ENCODE results near the gene OR4C6. TPM values are rescaled to one million over a fixed set of nuclear protein-coding genes. Genes with fewer than 3 reads are reported as not detected.

OR4C6 gene
- not detected in 2 replicates for total RNA-seq

GRCh38 chr11:55661901-55662300, at the start of gene OR4C6:
Gene OR4C6, plus strand, starts transcription at chr11:55662201. Its CDS starts 2,966 bp downstream, at chr11:55665167.

GRCh38 chr11:55634813-55635212, 27.2 kb upstream of the OR4C6 start, which contains the start of gene OR4P4:
Gene OR4P4, plus strand, starts transcription at chr11:55635113.

GRCh38 chr11:55648027-55648426, 14.0 kb upstream of the OR4C6 start, which contains the start of gene OR4S2:
Gene OR4S2, plus strand, starts transcription at chr11:55648327. Its CDS starts 2,577 bp downstream, at chr11:55650904.

Other genes with a start within 250 kb of the OR4C6 start
- not detected in 2 replicates for gene OR4C15, start 107.7 kb upstream of the OR4C6 start, total RNA-seq
- not detected in 2 replicates for gene OR4C16, start 90.1 kb upstream of the OR4C6 start, total RNA-seq
- gene OR4C11, start 54.6 kb upstream of the OR4C6 start, total RNA-seq = not detected in 2 replicates
- gene OR4P4, start 27.1 kb upstream of the OR4C6 start, total RNA-seq = not detected in 2 replicates
- gene OR4S2, start 13.9 kb upstream of the OR4C6 start, total RNA-seq = not detected in 2 replicates
- gene OR5D13, start 111.2 kb downstream of the OR4C6 start, total RNA-seq = not detected in 2 replicates
- not detected in 2 replicates for gene OR5D14, start 133.4 kb downstream of the OR4C6 start, total RNA-seq
- not detected in 2 replicates for gene OR5L1, start 149.2 kb downstream of the OR4C6 start, total RNA-seq
- gene OR5D18, start 157.4 kb downstream of the OR4C6 start, total RNA-seq = not detected in 2 replicates
- not detected in 2 replicates for gene OR5L2, start 165.0 kb downstream of the OR4C6 start, total RNA-seq
- not detected in 2 replicates for gene OR5D16, start 176.6 kb downstream of the OR4C6 start, total RNA-seq
- gene TRIM51, start 221.1 kb downstream of the OR4C6 start, total RNA-seq = not detected in 2 replicates